ENCODE results near the gene DRC3. TPM values are rescaled to one million over a fixed set of nuclear protein-coding genes. Genes with fewer than 3 reads are reported as not detected.

The DRC3 gene
- total and polyA plus RNA-seq, 4 donors = 0.61 to 1.5 (median 1.1) TPM

GRCh38 chr17:17958982-17959381, 13.7 kb upstream of the DRC3 start:
- Histone ChIP-seq H3K36me3 (ENCODE audit: control insufficient read depth in 4 of 4, insufficient read depth in 3 of 4, low read depth in 1 of 4, low read length in 3 of 4) (no peaks in the 10 kb centered on the region), H3K27ac (ENCODE audit: low read depth in 1 of 2, low read length in 2 of 2) (peak overlapping the region; percentile 43 to 47), H3K4me1 (ENCODE audit: control insufficient read depth in 4 of 4, insufficient read depth in 4 of 4, low read length in 3 of 4) (peaks cover 2 to 18% (median 12%) of the 10 kb centered on the region in 4 donors), H3K27me3 (ENCODE audit: control insufficient read depth in 4 of 4, insufficient read depth in 4 of 4, low read length in 3 of 4) (no peaks in the 10 kb centered on the region), H3K9me3 (ENCODE audit: control insufficient read depth in 4 of 4, low read length in 3 of 4) (no peaks in the 10 kb centered on the region), H3K4me3 (ENCODE audit: low read depth in 1 of 3, low read length in 3 of 3) (no peak overlapping the region), H3K9ac (ENCODE audit: low read depth in 1 of 2, low read length in 2 of 2) (no peak overlapping the region)
- DNase-seq (ENCODE audit: low spot score) = no peak
- 84% methylated on average over 5 of the region's 5 CpGs for WGBS
- no peak for TF ChIP-seq HNF4A (conservative IDR thresholded peaks at IDR 0.05)
- no peak for TF ChIP-seq SP1 (IDR thresholded peaks at IDR 0.05)
- TF ChIP-seq EGR1 (IDR thresholded peaks at IDR 0.05; ENCODE audit: low read depth in 2 of 2) = no peak
- no peak for TF ChIP-seq RXRA (IDR thresholded peaks at IDR 0.05)
- no peak for TF ChIP-seq YY1 (IDR thresholded peaks at IDR 0.05)
- TF ChIP-seq ATF3 (IDR thresholded peaks at IDR 0.05) = no peak
- no peak for TF ChIP-seq JUND (IDR thresholded peaks at IDR 0.05)
- no peak for TF ChIP-seq RAD21 (IDR thresholded peaks at IDR 0.05)
- TF ChIP-seq FOXA2 (IDR thresholded peaks at IDR 0.05) = no peak
- no peak for TF ChIP-seq ZBTB33 (IDR thresholded peaks at IDR 0.05)
- TF ChIP-seq FOXA1 (IDR thresholded peaks at IDR 0.05) = no peak
- no peak for TF ChIP-seq NR2F2 (IDR thresholded peaks at IDR 0.05)
- no peak for TF ChIP-seq REST (IDR thresholded peaks at IDR 0.05)
- TF ChIP-seq HNF4G (IDR thresholded peaks at IDR 0.05) = no peak
- no peak for TF ChIP-seq CTCF (IDR thresholded peaks at IDR 0.05; ENCODE audit: low read depth, low read length, missing input control)
- TF ChIP-seq TAF1 (conservative IDR thresholded peaks at IDR 0.05) = no peak
- TF ChIP-seq GABPA (IDR thresholded peaks at IDR 0.05 in 1 of 2, conservative IDR thresholded peaks at IDR 0.05 in 1 of 2) = no peak
